ENCODE measurements around the gene ALDH1L1. TPM values are rescaled to one million over a fixed set of nuclear protein-coding genes. Genes with fewer than 3 reads are reported as not detected.

Gene ALDH1L1
- total and polyA plus RNA-seq, 2 of the 4 experiments (the other 2 are of a cell fraction), result not detected

DNA sequence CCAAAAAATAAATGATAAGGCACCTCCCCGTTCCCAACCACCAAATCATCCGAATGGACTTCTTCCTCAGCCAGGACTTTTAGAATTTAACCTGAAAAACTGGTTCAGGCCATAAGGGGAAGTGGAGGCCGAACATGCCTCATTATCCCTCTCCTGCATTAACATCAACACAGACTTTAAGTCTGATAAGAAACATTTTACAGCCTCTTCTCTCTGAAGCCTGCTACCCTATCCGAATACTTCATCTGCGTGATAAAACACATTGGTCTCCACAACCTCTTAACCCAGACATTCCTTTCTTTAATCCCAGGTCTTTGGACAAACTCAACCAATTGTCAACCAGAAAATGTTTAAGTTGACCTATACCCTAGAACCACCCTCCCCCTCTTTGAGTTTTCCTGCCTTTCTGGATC lies 95.6 kb downstream of the ALDH1L1 start:
- Histone ChIP-seq H3K4me3 (ENCODE audit: insufficient read depth, low read depth, low read length) (no peak overlapping the region), H4K20me1 (ENCODE audit: insufficient read depth, low read length) (no peaks in the 10 kb centered on the region), H3K14ac (replicated peaks; ENCODE audit: low read depth, low read length) (no peak overlapping the region), H3K9me3 (ENCODE audit: control insufficient read depth, insufficient read depth, low read length) (no peaks in the 10 kb centered on the region), H4K91ac (ENCODE audit: insufficient read depth, low read depth, low read length) (no peak overlapping the region), H2AFZ (replicated peaks; ENCODE audit: low read length, poor library complexity) (no peak overlapping the region), H2BK15ac (ENCODE audit: low read depth, low read length) (no peak overlapping the region), H3K27ac (ENCODE audit: insufficient read depth, low read length) (no peak overlapping the region), H3K18ac (ENCODE audit: low read depth, low read length) (no peak overlapping the region), H3K4ac (ENCODE audit: low read depth, low read length) (no peak overlapping the region), H2AK5ac (ENCODE audit: low read depth, low read length) (no peak overlapping the region), H3K23ac (ENCODE audit: low read depth, low read length) (no peak overlapping the region), H2BK20ac (ENCODE audit: low read depth, low read length) (no peak overlapping the region), H3K4me2 (ENCODE audit: low read depth, low read length) (peak overlapping the region; percentile 97; the same call in 1 of the 2 replicates), H3K56ac (ENCODE audit: extremely low read depth, insufficient read depth, low read length) (no peak overlapping the region), H3K4me1 (ENCODE audit: control insufficient read depth, insufficient read depth, low read length) (no peaks in the 10 kb centered on the region), H3K9me1 (ENCODE audit: insufficient read depth, low read length) (0 out of 2 replicates have a peak, but pooled peaks cover 3% of the 10 kb centered on the region), H4K5ac (ENCODE audit: low read depth, low read length) (no peak overlapping the region), H3K36me3 (ENCODE audit: control insufficient read depth, insufficient read depth, low read length) (no peaks in the 10 kb centered on the region), H2BK120ac (ENCODE audit: low read depth, low read length) (no peak overlapping the region), H3K9ac (ENCODE audit: low read depth, low read length) (peak overlapping the region; percentile 61), H3K27me3 (ENCODE audit: control insufficient read depth, insufficient read depth, low read length) (no peaks in the 10 kb centered on the region), H4K8ac (ENCODE audit: low read depth in 2 of 2, low read length in 2 of 2) (peak overlapping the region in 1 of 2 experiments; percentile 76; a peak in 1 of 4 replicates), H2BK5ac (ENCODE audit: low read depth, low read length, poor library complexity, severe bottlenecking) (no peak overlapping the region), H2AK9ac (replicated peaks; ENCODE audit: low read depth, low read length, poor library complexity) (no peak overlapping the region), H3K79me1 (ENCODE audit: low read depth in 1 of 2, low read length in 2 of 2) (peaks cover 0 to 3% of the 10 kb centered on the region in 2 experiments; a peak in 1 of 4 replicates)
- dilution Hi-C loops (cut with HindIII; ENCODE audit: low sequenced_read_pairs, unreplicated experiment), result no loop called here
- in situ Hi-C loops (cut with MboI; ENCODE audit: low sequenced_read_pairs), result no loop called here
- TF ChIP-seq SMC3 (IDR thresholded peaks at IDR 0.05; ENCODE audit: low read depth, low read length) (no peak), BHLHE40 (IDR thresholded peaks at IDR 0.05; ENCODE audit: low read depth, low read length) (no peak), MAFK (IDR thresholded peaks at IDR 0.05; ENCODE audit: low read depth, low read length) (no peak), NFE2L2 (IDR thresholded peaks at IDR 0.05; ENCODE audit: low read depth, low read length) (no peak), CEBPB (IDR thresholded peaks at IDR 0.05; ENCODE audit: low read depth, low read length) (no peak), MXI1 (IDR thresholded peaks at IDR 0.05; ENCODE audit: borderline replicate concordance, low read depth, low read length) (no peak), RCOR1 (IDR thresholded peaks at IDR 0.05; ENCODE audit: insufficient replicate concordance, low read length) (no peak), RAD21 (IDR thresholded peaks at IDR 0.05; ENCODE audit: low read length) (no peak), CHD1 (IDR thresholded peaks at IDR 0.05; ENCODE audit: low read depth, low read length) (no peak), MAZ (IDR thresholded peaks at IDR 0.05; ENCODE audit: borderline replicate concordance, low read depth, low read length) (no peak), POLR2A (IDR thresholded peaks at IDR 0.05; ENCODE audit: low read depth, low read length) (no peak), RFX5 (IDR thresholded peaks at IDR 0.05; ENCODE audit: low read depth, low read length) (no peak), FOS (IDR thresholded peaks at IDR 0.05; ENCODE audit: low read depth, low read length) (no peak)
- TF ChIP-seq, protein P1, sequence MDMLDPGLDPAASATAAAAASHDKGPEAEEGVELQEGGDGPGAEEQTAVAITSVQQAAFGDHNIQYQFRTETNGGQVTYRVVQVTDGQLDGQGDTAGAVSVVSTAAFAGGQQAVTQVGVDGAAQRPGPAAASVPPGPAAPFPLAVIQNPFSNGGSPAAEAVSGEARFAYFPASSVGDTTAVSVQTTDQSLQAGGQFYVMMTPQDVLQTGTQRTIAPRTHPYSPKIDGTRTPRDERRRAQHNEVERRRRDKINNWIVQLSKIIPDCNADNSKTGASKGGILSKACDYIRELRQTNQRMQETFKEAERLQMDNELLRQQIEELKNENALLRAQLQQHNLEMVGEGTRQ (IDR thresholded peaks at IDR 0.05; ENCODE audit: low read depth, low read length), result no peak
- TF ChIP-seq, protein P2, sequence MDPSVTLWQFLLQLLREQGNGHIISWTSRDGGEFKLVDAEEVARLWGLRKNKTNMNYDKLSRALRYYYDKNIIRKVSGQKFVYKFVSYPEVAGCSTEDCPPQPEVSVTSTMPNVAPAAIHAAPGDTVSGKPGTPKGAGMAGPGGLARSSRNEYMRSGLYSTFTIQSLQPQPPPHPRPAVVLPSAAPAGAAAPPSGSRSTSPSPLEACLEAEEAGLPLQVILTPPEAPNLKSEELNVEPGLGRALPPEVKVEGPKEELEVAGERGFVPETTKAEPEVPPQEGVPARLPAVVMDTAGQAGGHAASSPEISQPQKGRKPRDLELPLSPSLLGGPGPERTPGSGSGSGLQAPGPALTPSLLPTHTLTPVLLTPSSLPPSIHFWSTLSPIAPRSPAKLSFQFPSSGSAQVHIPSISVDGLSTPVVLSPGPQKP (IDR thresholded peaks at IDR 0.05; ENCODE audit: borderline replicate concordance, low read depth, low read length), result no peak
- ATAC-seq (ENCODE audit: low read depth) (no peak), DNase-seq (no peak)
- ChIA-PET CTCF (interaction anchor here (0.9 to 1.0 kb wide), 2 partner anchors 11 to 52 kb away, joined by 4 to 5 read pairs; no protein-coding TSS in a partner anchor), POLR2A (ENCODE audit: unreplicated experiment) (no interaction called here)
- WGBS, 2 experiments (ENCODE audit: extremely low coverage in 2 of 2, insufficient read length in 1 of 2), result no CpG with 5 or more reads among the region's 5 CpGs
- intact Hi-C loops (cut with micrococcal nuclease), result no loop called here
- no TSS peak for BruUV-seq (replicated peaks)
